Right atrium auricular region (tissue), 2 donors: ENCODE measurements around the gene CLCN5. TPM values are rescaled to one million over a fixed set of nuclear protein-coding genes. Genes with fewer than 3 reads are reported as not detected.

Source experiments
- DNase-seq: peaks from one replicate; pipeline ENCODE4 v3.0.0-alpha.2; 2019; ENCODE audit warnings: low spot score
- H3K27ac ChIP-seq, 2 donors: fragments of 200-600 bp; sonication (generic); 1 replicate in 1 of 2; 2 replicates in 1 of 2; pipeline ENCODE4 v1.5.1; 2016 to 2019
- H3K27me3 ChIP-seq, 2 donors: fragments of 200-600 bp; sonication (generic); one replicate each; pipeline versions ENCODE4 v1.5.1 to v1.6.0; 2017 to 2019
- H3K36me3 ChIP-seq: fragments of 200-600 bp; sonication (generic); one replicate; pipeline ENCODE4 v1.5.1; 2016
- H3K4me1 ChIP-seq, 2 donors: fragments of 200-600 bp; sonication (generic); one replicate each; pipeline versions ENCODE4 v1.5.1 to v1.6.0; 2017 to 2019
- H3K4me3 ChIP-seq, 2 donors: fragments of 200-600 bp; sonication (generic); 1 replicate in 1 of 2; 2 replicates in 1 of 2; pipeline ENCODE4 v1.5.1; 2017 to 2019; ENCODE audit warnings: mild to moderate bottlenecking in 1 of 2, moderate library complexity in 1 of 2
- H3K9me3 ChIP-seq, 2 donors: fragments of 200-600 bp; sonication (generic); one replicate each; pipeline ENCODE4 v1.5.1; 2019
- CTCF ChIP-seq, 2 donors: fragments of 200-600 bp; sonication (generic); IDR thresholded peaks; one replicate each; pipeline ENCODE4 v1.5.1; 2019; ENCODE audit warnings: antibody characterized with exemption in 2 of 2
- total RNA-seq, 2 donors: library from RNA; depleted of rRNA; stranded (reverse); fragments of >200 nt; gene quantifications; one replicate each; pipeline ENCODE4 v1.1.0, GENCODE V29; 2016

CLCN5 gene
- total RNA-seq, 2 donors from 2014 or later, result 1.9 to 3.1 TPM

- H3K36me3 ChIP-seq, result no peaks in the 10 kb centered on the region
- H3K27me3 ChIP-seq, result no peaks in the 10 kb centered on the region
- H3K4me3 ChIP-seq, result no peak overlapping the region
- no peak for TF ChIP-seq CTCF (IDR thresholded peaks at IDR 0.05)
- no peaks in the 10 kb centered on the region for H3K4me1 ChIP-seq
- no peak for DNase-seq
- no peaks in the 10 kb centered on the region for H3K9me3 ChIP-seq
- no peak overlapping the region for H3K27ac ChIP-seq
Observed at GRCh38 chrX:49992853-49993252, 70.5 kb downstream of the CLCN5 start.

DNA sequence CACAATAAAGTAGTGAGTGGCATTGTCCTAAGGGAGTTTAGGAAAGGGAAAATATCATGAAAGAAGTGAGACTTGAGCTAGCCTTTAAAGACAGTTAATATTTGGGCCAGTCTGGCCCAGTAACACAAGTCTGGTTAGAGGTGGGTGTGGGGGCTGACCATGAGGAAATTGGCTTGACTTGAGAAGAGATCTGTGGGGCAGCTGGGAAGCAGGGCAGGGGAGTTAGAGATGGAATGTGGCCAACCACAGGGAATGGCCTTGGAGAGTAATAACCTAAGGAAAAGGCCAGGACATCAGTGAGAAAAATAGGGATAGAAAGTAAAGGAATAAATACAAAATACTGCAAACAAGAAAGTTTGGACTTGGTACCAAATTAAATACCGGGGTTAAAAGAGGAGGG is 71.3 kb downstream of the CLCN5 start:
- DNase-seq, result no peak
- H3K27ac ChIP-seq, result no peak overlapping the region
- no peak overlapping the region for H3K4me3 ChIP-seq
- H3K9me3 ChIP-seq, result no peaks in the 10 kb centered on the region
- H3K4me1 ChIP-seq, result no peaks in the 10 kb centered on the region
- H3K27me3 ChIP-seq, result no peaks in the 10 kb centered on the region
- no peaks in the 10 kb centered on the region for H3K36me3 ChIP-seq
- no peak for TF ChIP-seq CTCF (IDR thresholded peaks at IDR 0.05)

DNA sequence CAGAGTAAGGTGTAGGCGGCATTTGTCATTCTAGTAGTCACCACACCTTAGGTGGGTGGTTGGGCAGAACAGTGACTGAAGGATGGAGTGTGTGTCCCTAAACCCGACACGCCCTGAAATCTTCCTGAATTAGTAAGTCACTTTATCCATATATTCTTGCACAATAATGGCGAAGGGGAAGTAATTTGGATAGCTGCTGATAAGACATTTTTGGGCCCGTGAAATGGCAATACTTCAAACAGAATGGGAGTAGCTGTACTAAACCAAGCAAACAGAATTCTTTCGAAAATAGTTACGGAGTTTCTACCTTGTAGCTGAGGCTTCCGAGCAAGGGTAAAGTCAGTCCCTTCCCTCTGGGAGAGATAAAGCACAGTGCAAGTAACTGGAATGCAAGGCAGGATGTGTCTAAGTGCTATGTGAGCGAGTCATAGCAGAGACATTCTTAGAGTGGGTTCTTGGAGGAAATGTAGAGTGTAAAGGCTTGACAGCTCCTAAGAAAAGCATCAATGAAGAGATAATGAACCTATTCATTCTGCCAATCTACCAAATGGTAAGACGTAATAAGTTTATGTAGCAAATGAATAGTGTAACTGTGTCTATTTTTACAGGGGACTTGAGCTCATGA is 72.8 kb downstream of the CLCN5 start:
- Histone ChIP-seq H3K9me3 (no peaks in the 10 kb centered on the region), H3K27ac (no peak overlapping the region), H3K4me3 (no peak overlapping the region), H3K27me3 (no peaks in the 10 kb centered on the region), H3K36me3 (no peaks in the 10 kb centered on the region), H3K4me1 (no peaks in the 10 kb centered on the region)
- TF ChIP-seq CTCF (IDR thresholded peaks at IDR 0.05), result no peak
- DNase-seq, result no peak

- no peak overlapping the region for H3K27ac ChIP-seq
- no peak for TF ChIP-seq CTCF (IDR thresholded peaks at IDR 0.05)
- H3K4me1 ChIP-seq, result no peaks in the 10 kb centered on the region
Observed at GRCh38 chrX:49995795-49996455, 73.5 kb downstream of the CLCN5 start.

GRCh38 chrX:49996474-49996873 is 74.1 kb downstream of the CLCN5 start:
- TF ChIP-seq CTCF (IDR thresholded peaks at IDR 0.05), result no peak
- DNase-seq, result no peak
- Histone ChIP-seq H3K4me3 (no peak overlapping the region), H3K4me1 (no peaks in the 10 kb centered on the region), H3K27ac (no peak overlapping the region), H3K36me3 (no peaks in the 10 kb centered on the region), H3K27me3 (no peaks in the 10 kb centered on the region), H3K9me3 (no peaks in the 10 kb centered on the region)

More at GRCh38 chrX:49995795-49996455, 73.5 kb downstream of the CLCN5 start:
- Histone ChIP-seq H3K9me3 (no peaks in the 10 kb centered on the region), H3K36me3 (no peaks in the 10 kb centered on the region), H3K27me3 (no peaks in the 10 kb centered on the region), H3K4me3 (no peak overlapping the region)
- DNase-seq, result no peak
